NB4 (cell line): Measurements from ENCODE around the gene KCNK4.

ENCODE experiments used
- DNase-seq: peaks from one replicate; pipeline ENCODE4 v3.0.0; 2010; ENCODE audit warnings: low read depth
- H3K4me3 ChIP-seq: one replicate; pipeline ENCODE4 v1.5.1; 2011; ENCODE audit warnings: mild to moderate bottlenecking, low read depth, low read length, moderate library complexity
- CTCF ChIP-seq: IDR thresholded peaks from one replicate; pipeline ENCODE4 v1.5.1; 2012; ENCODE audit warnings: low read depth, low read length
- MAX ChIP-seq: IDR thresholded peaks from 2 replicates; pipeline ENCODE4 v1.6.1; 2011; ENCODE audit warnings: low read depth, low read length
- MYC ChIP-seq: IDR thresholded peaks from 2 replicates; pipeline ENCODE4 v1.6.1; 2011; ENCODE audit warnings: low read depth, low read length
- POLR2A ChIP-seq: IDR thresholded peaks from 2 replicates; pipeline ENCODE4 v1.6.1; 2011; ENCODE audit warnings: mild to moderate bottlenecking; ENCODE audit not compliant: insufficient read length; ENCODE audit errors: extremely low read depth

Gene KCNK4

DNA sequence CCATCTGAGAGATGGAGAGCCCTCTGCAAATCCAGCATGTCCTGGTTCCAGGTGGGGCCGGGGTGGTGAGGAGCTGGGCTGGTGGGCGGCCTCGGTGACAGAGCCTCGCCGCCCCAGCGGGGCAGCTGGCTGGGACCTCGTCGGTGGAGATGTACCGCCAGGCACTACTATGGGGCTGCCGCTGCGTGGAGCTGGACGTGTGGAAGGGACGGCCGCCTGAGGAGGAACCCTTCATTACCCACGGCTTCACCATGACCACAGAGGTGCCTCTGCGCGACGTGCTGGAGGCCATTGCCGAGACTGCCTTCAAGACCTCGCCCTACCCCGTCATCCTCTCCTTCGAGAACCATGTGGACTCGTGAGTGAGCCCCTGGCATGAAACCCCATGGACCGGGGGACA is 32.7 kb upstream of the KCNK4 start:
- H3K4me3 ChIP-seq = no peak overlapping the region
- TF ChIP-seq POLR2A = no peak
- TF ChIP-seq MAX = no peak
- no peak for TF ChIP-seq MYC
- TF ChIP-seq CTCF = no peak
- no peak for DNase-seq

- DNase-seq = no peak
- TF ChIP-seq CTCF (no peak), MYC (no peak), MAX (no peak), POLR2A (no peak)
- H3K4me3 ChIP-seq = no peak overlapping the region
Observed at GRCh38 chr11:64258946-64259532, 32.1 kb upstream of the KCNK4 start.

GRCh38 chr11:64259533-64260067 is 31.5 kb upstream of the KCNK4 start:
- TF ChIP-seq CTCF (no peak), POLR2A (no peak), MYC (no peak), MAX (no peak)
- no peak for DNase-seq
- H3K4me3 ChIP-seq = no peak overlapping the region

- no peak overlapping the region for H3K4me3 ChIP-seq
- DNase-seq = no peak
- TF ChIP-seq MYC = no peak
- TF ChIP-seq CTCF = no peak
- no peak for TF ChIP-seq POLR2A
- TF ChIP-seq MAX = no peak
Observed at GRCh38 chr11:64260147-64260708, 30.9 kb upstream of the KCNK4 start.

DNA sequence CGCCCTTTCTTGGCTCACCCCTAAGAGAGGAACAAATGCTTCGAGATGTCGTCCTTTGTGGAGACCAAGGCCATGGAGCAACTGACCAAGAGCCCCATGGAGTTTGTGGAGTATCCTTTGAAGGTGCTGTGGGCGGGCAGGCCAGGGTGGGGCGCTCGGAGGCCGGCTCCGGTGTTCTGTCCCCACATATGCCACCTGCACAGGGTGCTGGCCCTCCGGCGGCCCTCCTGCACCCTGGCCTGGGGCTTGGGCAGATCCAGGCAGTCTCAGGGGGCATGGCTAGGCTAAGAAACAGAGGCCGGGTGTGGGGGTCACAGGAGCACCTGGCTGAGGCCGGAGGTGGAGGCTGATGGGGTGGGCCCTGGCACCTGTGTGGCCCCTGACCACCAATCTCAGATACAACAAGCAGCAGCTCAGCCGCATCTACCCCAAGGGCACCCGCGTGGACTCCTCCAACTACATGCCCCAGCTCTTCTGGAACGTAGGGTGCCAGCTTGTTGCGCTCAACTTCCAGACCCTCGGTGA is 29.5 kb upstream of the KCNK4 start:
- TF ChIP-seq MAX = no peak
- DNase-seq = no peak
- H3K4me3 ChIP-seq = no peak overlapping the region

GRCh38 chr11:64262271-64263002 is 28.7 kb upstream of the KCNK4 start:
- no peak for TF ChIP-seq MAX
- TF ChIP-seq CTCF = no peak
- no peak for TF ChIP-seq MYC
- TF ChIP-seq POLR2A = no peak
- no peak for DNase-seq
- no peak overlapping the region for H3K4me3 ChIP-seq
